GM12891 (cell line): ENCODE results near the gene FXYD3.

ENCODE experiments used
- DNase-seq: peaks from one replicate; pipeline ENCODE4 v3.0.0; 2011; ENCODE audit warnings: low spot score; ENCODE audit not compliant: insufficient read length
- FAIRE-seq: peaks from 2 replicates; lab custom pipeline; 2011; peaks lifted over from hg19 to GRCh38; lab: Jason Lieb, UNC
- PAX5 ChIP-seq: IDR thresholded peaks from 2 replicates; pipeline ENCODE4 v1.6.1; 2011; ENCODE audit warnings: low read length, moderate library complexity, mild to moderate bottlenecking; ENCODE audit not compliant: insufficient read depth, severe bottlenecking
- POLR2A ChIP-seq: IDR thresholded peaks from 2 replicates; pipeline ENCODE4 v1.6.1; 2011; ENCODE audit warnings: low read depth, low read length, control low read depth
- POLR2AphosphoS5 ChIP-seq: IDR thresholded peaks from 2 replicates; pipeline ENCODE4 v1.6.1; 2011; ENCODE audit warnings: low read depth, low read length, control low read depth
- POU2F2 ChIP-seq: IDR thresholded peaks from 2 replicates; pipeline ENCODE4 v1.6.1; 2011; ENCODE audit warnings: low read depth, mild to moderate bottlenecking, control low read depth, low read length, moderate library complexity
- SPI1 ChIP-seq: IDR thresholded peaks from 2 replicates; pipeline ENCODE4 v1.6.1; 2011; ENCODE audit warnings: low read depth, low read length, control low read depth
- TAF1 ChIP-seq: IDR thresholded peaks from 2 replicates; pipeline ENCODE4 v1.6.1; 2011; ENCODE audit warnings: low read depth, low read length, control low read depth

Gene FXYD3

GRCh38 chr19:35141837-35142605 lies 26.4 kb downstream of the FXYD3 start:
- TF ChIP-seq SPI1 (peak; percentile 93), POU2F2 (no peak)
- peak; percentile 66 for FAIRE-seq
- no peak for DNase-seq

- DNase-seq (peak; percentile 75), FAIRE-seq (peak; percentile 73)
- TF ChIP-seq POLR2AphosphoS5 (no peak), PAX5 (no peak), POU2F2 (no peak), POLR2A (no peak), SPI1 (no peak), TAF1 (no peak)
These were observed 27.1 kb downstream of the FXYD3 start for GRCh38 chr19:35142606-35143230.

- DNase-seq (no peak), FAIRE-seq (no peak)
- TF ChIP-seq POU2F2 (no peak), TAF1 (no peak), POLR2AphosphoS5 (no peak), PAX5 (no peak), SPI1 (no peak), POLR2A (no peak)
These were observed 27.6 kb downstream of the FXYD3 start, which contains the start of gene FXYD7 for GRCh38 chr19:35143231-35143715. Gene FXYD7 (plus strand): TSS chr19:35143255. CDS start chr19:35143334, 79 bp downstream.

- TF ChIP-seq PAX5 (no peak), SPI1 (no peak)
- DNase-seq: no peak
- FAIRE-seq: no peak
These were observed 28.2 kb downstream of the FXYD3 start for GRCh38 chr19:35143818-35144217.

DNA sequence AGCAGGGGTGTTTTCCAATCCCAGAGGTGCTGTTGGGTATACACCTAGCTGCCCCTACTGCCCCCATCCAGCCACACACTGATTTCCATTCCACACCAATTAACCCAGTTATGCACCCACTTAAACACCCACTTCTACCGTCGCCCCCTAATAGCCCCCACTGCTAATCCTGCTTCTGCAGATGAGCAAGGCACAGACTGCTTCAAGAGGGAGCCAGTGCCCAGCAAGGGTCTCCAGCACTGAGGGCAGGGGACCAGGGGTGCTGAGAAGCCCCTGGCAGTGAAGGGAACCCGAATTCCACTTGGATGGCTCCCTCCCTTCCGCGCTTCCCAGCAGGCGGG lies 28.6 kb downstream of the FXYD3 start:
- DNase-seq (no peak), FAIRE-seq (no peak)
- no peak for TF ChIP-seq POLR2A
- no peak for TF ChIP-seq PAX5
- TF ChIP-seq POLR2AphosphoS5: no peak
- no peak for TF ChIP-seq SPI1
- TF ChIP-seq TAF1: no peak
- no peak for TF ChIP-seq POU2F2

DNA sequence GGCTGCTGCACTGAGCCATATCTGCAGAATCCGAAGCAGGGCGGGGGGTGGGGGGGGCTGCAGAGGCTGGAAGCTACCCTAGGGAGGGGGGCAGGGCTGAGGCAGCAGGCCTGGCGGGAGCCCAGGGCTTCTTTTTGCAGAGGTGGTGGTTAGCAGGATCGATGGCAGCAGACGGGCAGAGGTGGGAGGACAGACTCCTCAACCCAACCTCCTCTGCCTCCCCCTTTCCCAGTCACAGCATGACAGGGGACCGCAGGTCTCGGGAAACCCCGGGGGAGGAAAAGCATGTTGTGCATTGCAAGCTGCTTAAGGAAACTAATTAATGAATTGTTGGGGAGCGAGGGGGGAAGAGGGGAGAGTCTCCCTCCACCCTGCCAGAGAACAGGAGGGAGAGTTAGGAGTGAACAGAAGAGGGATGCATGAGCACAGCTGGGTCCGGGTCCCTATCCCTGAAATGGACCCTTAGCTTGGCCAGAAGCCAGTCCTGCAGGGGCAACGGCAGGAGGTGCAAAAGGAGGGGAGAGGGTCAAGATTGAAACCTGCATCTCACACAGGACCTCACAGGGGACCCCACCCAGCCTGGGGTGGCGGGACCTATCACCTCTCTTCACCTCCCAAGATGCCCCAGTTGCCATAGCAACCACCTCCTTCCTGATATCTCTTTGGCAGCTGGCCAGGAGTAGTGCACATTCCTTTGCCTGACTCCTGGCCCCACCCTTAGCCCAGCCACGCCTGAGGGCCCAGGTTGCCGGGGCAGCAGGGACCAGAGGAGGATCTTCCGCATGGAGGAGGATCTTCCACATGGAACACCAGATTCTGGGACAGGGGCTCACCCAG lies 29.2 kb downstream of the FXYD3 start:
- TF ChIP-seq TAF1 (no peak), POLR2A (no peak), PAX5 (no peak), POLR2AphosphoS5 (no peak), POU2F2 (no peak), SPI1 (no peak)
- FAIRE-seq (no peak), DNase-seq (no peak)

DNA sequence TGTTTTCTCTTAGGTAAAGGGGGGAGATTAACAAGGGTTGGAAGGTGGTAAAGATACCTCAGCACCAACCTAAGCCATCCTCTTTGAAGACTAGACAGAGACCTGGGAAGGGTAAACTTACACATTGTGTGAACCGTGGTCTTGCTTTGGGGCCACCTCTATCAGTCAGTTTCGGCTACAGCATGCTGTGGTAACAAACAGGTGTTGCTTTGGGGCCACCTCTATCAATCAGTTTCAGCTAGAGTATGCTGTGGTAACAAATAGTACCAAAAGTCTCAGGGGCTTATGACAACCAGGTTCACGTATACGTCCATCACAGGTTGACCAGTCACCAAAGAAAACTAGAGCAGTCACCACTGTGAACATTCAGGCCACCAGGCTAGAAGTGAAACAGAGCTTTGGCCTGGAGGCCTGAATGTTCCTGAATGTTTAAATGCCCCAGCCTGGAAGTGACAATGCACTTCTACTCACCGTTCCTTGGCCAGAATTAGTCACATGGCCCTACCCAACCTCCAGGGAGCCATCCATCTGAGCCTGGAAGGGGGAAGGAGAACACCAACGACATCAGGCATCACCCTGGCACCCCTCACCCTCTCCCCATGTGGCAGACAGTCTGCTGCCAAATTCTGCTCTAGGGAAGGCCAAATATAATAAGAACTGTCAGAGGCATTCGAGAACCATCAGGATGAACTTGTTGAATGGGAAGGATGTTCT lies 31.3 kb downstream of the FXYD3 start:
- DNase-seq (no peak), FAIRE-seq (no peak)
- TF ChIP-seq POLR2AphosphoS5: no peak
- TF ChIP-seq POLR2A: no peak
- TF ChIP-seq POU2F2: no peak
- no peak for TF ChIP-seq PAX5
- TF ChIP-seq SPI1: no peak
- TF ChIP-seq TAF1: no peak

DNA sequence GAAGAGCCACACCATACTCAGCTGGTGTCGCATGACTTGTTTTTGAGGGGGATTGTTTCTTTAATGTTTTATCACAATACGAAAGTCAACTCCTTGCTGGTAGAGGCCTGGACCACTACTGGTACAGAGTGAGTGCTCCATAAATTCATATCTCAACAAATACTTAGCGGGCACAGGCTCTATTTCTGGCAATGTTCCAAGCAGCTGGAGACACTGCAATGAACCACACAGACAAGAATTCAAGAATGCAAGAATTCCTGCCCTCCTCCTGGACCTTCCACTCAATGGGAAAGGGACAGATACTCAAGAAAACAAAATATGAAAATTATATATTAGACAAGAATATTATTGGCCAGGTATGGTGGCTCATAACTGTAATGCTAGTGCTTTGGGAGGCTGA lies 33.8 kb downstream of the FXYD3 start:
- no peak for DNase-seq
- no peak for FAIRE-seq
- TF ChIP-seq POLR2A (no peak), POLR2AphosphoS5 (no peak), SPI1 (no peak), PAX5 (no peak), TAF1 (no peak), POU2F2 (no peak)

DNA sequence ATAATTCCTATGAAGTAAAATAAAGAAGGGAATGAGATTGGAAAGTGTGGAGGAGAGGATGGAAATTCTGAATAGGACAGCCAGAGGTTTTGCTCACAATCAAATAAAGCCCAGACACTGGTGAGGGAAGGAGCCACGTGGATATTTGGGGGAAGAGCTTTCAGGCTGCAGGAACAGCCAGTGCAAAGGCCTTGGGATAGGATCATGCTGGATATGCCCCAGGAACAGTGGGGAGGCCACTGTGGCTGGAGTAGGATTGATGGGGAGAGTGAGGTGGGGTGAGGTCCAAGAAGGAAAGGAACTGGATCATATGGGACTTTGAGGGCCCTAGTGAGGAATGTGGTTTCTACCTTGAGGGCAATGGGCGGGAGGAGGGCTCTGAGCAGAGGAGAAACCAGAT lies 34.8 kb downstream of the FXYD3 start:
- no peak for FAIRE-seq
- DNase-seq: no peak
- no peak for TF ChIP-seq PAX5
- no peak for TF ChIP-seq SPI1
- TF ChIP-seq POLR2AphosphoS5: no peak
- no peak for TF ChIP-seq POU2F2
- no peak for TF ChIP-seq TAF1
- TF ChIP-seq POLR2A: no peak
